ENCODE measurements around the gene ZDHHC15.
"Not testable (repeated sequence)": the region's sequence is repeated elsewhere in the genome, so short reads cannot be mapped to it uniquely, and the experiment has no call there.

Gene ZDHHC15

GRCh38 chrX:75483933-75484332, 38.9 kb downstream of the ZDHHC15 start:
- no peak overlapping the region for H3K4me3 ChIP-seq (ENCODE audit: low read depth, low read length)
- H3K27me3 ChIP-seq (ENCODE audit: control insufficient read depth, insufficient read depth, low read length) = no peaks in the 10 kb centered on the region
- no peaks in the 10 kb centered on the region for H3K4me1 ChIP-seq
- no peak overlapping the region for H3K27ac ChIP-seq
- H3K9me3 ChIP-seq (ENCODE audit: control insufficient read depth, low read length) = no peaks in the 10 kb centered on the region
- no peaks in the 10 kb centered on the region for H3K36me3 ChIP-seq (ENCODE audit: control insufficient read depth, insufficient read depth, low read length)
- no peaks in the 10 kb centered on the region for H3K79me2 ChIP-seq
- no peak overlapping the region for H3K9ac ChIP-seq
- TF ChIP-seq, protein P1, sequence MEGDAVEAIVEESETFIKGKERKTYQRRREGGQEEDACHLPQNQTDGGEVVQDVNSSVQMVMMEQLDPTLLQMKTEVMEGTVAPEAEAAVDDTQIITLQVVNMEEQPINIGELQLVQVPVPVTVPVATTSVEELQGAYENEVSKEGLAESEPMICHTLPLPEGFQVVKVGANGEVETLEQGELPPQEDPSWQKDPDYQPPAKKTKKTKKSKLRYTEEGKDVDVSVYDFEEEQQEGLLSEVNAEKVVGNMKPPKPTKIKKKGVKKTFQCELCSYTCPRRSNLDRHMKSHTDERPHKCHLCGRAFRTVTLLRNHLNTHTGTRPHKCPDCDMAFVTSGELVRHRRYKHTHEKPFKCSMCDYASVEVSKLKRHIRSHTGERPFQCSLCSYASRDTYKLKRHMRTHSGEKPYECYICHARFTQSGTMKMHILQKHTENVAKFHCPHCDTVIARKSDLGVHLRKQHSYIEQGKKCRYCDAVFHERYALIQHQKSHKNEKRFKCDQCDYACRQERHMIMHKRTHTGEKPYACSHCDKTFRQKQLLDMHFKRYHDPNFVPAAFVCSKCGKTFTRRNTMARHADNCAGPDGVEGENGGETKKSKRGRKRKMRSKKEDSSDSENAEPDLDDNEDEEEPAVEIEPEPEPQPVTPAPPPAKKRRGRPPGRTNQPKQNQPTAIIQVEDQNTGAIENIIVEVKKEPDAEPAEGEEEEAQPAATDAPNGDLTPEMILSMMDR (IDR thresholded peaks at IDR 0.05) = no peak
- H2AFZ ChIP-seq = no peak overlapping the region
- no peak overlapping the region for H3K4me2 ChIP-seq (ENCODE audit: low read length)

DNA sequence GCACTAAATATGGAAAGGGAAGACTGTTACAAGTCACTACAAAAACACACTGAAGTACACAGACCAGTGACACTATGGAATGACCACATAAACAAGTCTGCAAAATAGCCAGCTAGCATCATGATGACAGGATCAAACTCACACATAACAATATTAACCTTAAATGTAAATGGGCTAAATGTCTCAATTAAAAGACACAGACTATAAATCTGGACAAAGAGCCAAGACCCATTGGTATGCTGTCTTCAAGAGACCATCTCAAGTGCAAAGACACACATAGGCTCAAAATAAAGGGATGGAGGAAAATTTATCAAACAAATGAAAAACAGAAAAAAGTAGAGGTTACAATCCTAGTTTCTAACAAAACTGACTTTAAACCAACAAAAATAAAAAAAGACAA, 61.1 kb downstream of the ZDHHC15 start:
- not testable (repeated sequence) for H2AFZ ChIP-seq; H3K36me3 ChIP-seq (ENCODE audit: control insufficient read depth, insufficient read depth, low read length); H3K9ac ChIP-seq; H3K4me2 ChIP-seq (ENCODE audit: low read length); H3K9me3 ChIP-seq (ENCODE audit: control insufficient read depth, low read length); H3K4me3 ChIP-seq (ENCODE audit: low read depth, low read length); H3K4me1 ChIP-seq; H3K27me3 ChIP-seq (ENCODE audit: control insufficient read depth, insufficient read depth, low read length); H3K79me2 ChIP-seq; H3K27ac ChIP-seq

DNA sequence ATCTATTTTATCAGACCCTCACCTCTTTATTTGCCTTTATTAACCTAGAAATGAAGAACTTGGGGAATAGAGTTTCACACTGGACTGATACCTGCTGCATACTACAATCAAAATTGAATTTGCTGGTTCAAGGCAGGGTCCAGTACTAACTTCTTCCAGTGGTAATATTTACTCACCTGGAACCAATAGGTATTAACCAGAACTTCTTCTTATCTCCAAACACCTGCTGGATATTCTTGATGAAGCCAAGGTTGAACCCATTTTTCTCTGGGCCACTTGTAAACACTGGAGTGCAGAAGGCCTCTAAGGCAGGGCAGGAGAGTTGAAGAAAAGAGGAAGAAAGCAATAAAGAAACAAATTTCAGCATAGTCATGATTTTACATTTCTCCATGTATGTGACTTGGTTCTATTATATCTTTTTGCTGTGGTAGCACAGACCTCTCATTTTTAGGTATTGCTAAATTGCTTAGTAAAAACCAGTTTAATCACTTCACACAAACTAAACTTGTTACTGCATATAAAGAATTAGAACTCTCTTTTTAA, 101.1 kb downstream of the ZDHHC15 start:
- no peak overlapping the region for H2AFZ ChIP-seq
- H3K27me3 ChIP-seq (ENCODE audit: control insufficient read depth, insufficient read depth, low read length) = no peaks in the 10 kb centered on the region
- H3K9ac ChIP-seq = no peak overlapping the region
- no peaks in the 10 kb centered on the region for H3K36me3 ChIP-seq (ENCODE audit: control insufficient read depth, insufficient read depth, low read length)
- H3K79me2 ChIP-seq = no peaks in the 10 kb centered on the region
- H3K4me2 ChIP-seq (ENCODE audit: low read length) = no peak overlapping the region
- H3K9me3 ChIP-seq (ENCODE audit: control insufficient read depth, low read length) = no peaks in the 10 kb centered on the region
- TF ChIP-seq, protein P1 (IDR thresholded peaks at IDR 0.05) = no peak
- no peak overlapping the region for H3K4me3 ChIP-seq (ENCODE audit: low read depth, low read length)
- H3K4me1 ChIP-seq = no peaks in the 10 kb centered on the region
- no peak overlapping the region for H3K27ac ChIP-seq

DNA sequence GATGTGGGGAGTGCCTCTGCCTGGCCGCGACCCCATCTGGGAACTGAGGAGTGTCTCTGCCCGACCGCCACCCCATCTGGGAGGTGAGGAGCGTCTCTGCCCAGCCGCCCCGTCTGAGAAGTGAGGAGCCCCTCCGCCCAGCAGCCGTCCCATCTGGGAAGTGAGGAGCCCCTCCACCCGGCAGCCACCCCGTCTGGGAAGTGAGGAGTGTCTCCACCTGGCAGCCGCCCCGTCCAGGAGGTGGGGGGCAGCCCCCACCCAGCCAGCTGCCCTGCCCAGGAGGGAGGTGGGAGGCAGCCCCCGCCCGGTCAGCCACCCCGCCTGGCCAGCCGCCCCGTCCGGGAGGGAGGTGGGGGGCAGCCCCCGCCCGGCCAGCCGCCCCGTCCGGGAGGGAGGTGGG, 115.7 kb downstream of the ZDHHC15 start:
- not testable (repeated sequence) for H3K9me3 ChIP-seq (ENCODE audit: control insufficient read depth, low read length); H3K36me3 ChIP-seq (ENCODE audit: control insufficient read depth, insufficient read depth, low read length); H3K4me1 ChIP-seq; H2AFZ ChIP-seq; H3K4me3 ChIP-seq (ENCODE audit: low read depth, low read length); H3K27me3 ChIP-seq (ENCODE audit: control insufficient read depth, insufficient read depth, low read length); H3K27ac ChIP-seq; H3K9ac ChIP-seq; H3K79me2 ChIP-seq; H3K4me2 ChIP-seq (ENCODE audit: low read length)

DNA sequence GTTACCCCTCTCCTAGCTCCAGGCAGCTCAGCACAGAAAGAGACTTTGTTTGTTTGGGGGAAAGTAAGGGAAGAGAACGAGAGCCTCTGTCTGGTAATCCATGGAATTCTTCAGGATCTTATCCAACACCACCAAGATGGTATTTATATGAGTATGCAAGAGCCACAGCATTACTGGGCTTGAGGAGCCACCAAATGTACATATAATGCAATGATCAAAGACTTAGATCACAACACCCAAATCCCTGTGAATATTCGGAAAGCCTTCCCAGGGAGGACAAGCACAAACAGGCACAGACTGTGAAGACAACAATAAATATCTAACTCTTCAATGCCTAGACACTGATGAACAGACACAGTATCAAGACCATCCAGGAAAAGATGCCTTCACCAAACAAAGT, 132.4 kb downstream of the ZDHHC15 start:
- Histone ChIP-seq H3K9ac (no peak overlapping the region), H3K79me2 (no peaks in the 10 kb centered on the region), H3K9me3 (ENCODE audit: control insufficient read depth, low read length) (no peaks in the 10 kb centered on the region), H3K27me3 (ENCODE audit: control insufficient read depth, insufficient read depth, low read length) (no peaks in the 10 kb centered on the region), H2AFZ (no peak overlapping the region), H3K4me3 (ENCODE audit: low read depth, low read length) (no peak overlapping the region), H3K27ac (no peak overlapping the region), H3K36me3 (ENCODE audit: control insufficient read depth, insufficient read depth, low read length) (no peaks in the 10 kb centered on the region), H3K4me1 (no peaks in the 10 kb centered on the region), H3K4me2 (ENCODE audit: low read length) (no peak overlapping the region)
- TF ChIP-seq, protein P1 (IDR thresholded peaks at IDR 0.05) = no peak

- H2AFZ ChIP-seq = no peak overlapping the region
- no peak overlapping the region for H3K9ac ChIP-seq
- no peaks in the 10 kb centered on the region for H3K36me3 ChIP-seq (ENCODE audit: control insufficient read depth, insufficient read depth, low read length)
- TF ChIP-seq, protein P1 (IDR thresholded peaks at IDR 0.05) = no peak
- no peaks in the 10 kb centered on the region for H3K9me3 ChIP-seq (ENCODE audit: control insufficient read depth, low read length)
- H3K27me3 ChIP-seq (ENCODE audit: control insufficient read depth, insufficient read depth, low read length) = no peaks in the 10 kb centered on the region
- no peak overlapping the region for H3K4me3 ChIP-seq (ENCODE audit: low read depth, low read length)
- H3K4me1 ChIP-seq = no peaks in the 10 kb centered on the region
- no peak overlapping the region for H3K4me2 ChIP-seq (ENCODE audit: low read length)
- H3K27ac ChIP-seq = no peak overlapping the region
- H3K79me2 ChIP-seq = no peaks in the 10 kb centered on the region
These were observed 153.1 kb downstream of the ZDHHC15 start for GRCh38 chrX:75369721-75370120.
